OCI-LY7 (cell line): ENCODE measurements around the gene RLF.

Experiments used
- EZH2phosphoT487 ChIP-seq: fragments of 200-600 bp; sonication (generic); IDR thresholded peaks from 2 replicates; pipeline ENCODE4 v1.6.1; 2018; ENCODE audit warnings: low read depth, borderline replicate concordance, mild to moderate bottlenecking, mixed run types, antibody characterized with exemption, low read length, moderate library complexity, mixed read lengths
- TF ChIP-seq, protein P1 (sequence below): fragments of 200-600 bp; sonication (generic); conservative IDR thresholded peaks from 2 replicates; pipeline ENCODE4 v1.5.1; 2014; ENCODE audit warnings: mild to moderate bottlenecking, antibody characterized with exemption, low read length, moderate library complexity, mixed read lengths

DNA sequence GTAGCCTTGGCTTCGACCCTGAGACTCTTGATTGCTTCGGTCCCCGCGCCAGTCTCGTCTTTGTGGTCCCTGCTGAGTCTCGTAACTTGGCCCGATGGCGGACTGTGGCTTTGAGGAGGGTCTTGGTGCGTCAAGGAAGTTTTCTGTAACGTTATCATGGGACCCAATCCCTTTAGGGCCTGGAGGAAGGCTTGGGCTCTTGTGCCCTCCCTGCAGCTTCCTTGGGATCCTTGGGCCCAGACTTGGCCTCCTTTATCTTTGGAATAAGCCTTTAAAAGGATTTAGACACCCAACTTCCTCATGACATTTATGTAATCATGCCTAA lies 97.2 kb downstream of the RLF start:
- TF ChIP-seq, protein P1, sequence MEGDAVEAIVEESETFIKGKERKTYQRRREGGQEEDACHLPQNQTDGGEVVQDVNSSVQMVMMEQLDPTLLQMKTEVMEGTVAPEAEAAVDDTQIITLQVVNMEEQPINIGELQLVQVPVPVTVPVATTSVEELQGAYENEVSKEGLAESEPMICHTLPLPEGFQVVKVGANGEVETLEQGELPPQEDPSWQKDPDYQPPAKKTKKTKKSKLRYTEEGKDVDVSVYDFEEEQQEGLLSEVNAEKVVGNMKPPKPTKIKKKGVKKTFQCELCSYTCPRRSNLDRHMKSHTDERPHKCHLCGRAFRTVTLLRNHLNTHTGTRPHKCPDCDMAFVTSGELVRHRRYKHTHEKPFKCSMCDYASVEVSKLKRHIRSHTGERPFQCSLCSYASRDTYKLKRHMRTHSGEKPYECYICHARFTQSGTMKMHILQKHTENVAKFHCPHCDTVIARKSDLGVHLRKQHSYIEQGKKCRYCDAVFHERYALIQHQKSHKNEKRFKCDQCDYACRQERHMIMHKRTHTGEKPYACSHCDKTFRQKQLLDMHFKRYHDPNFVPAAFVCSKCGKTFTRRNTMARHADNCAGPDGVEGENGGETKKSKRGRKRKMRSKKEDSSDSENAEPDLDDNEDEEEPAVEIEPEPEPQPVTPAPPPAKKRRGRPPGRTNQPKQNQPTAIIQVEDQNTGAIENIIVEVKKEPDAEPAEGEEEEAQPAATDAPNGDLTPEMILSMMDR = no peak
- TF ChIP-seq EZH2phosphoT487 = no peak
